HG02943 (cell line): ENCODE data around the gene TSR3.

Source experiments
- ATAC-seq: cut with Tn5 transposase; IDR thresholded peaks from one replicate; pipeline ENCODE4 v1.9.1; 2021; ENCODE audit warnings: mild to moderate bottlenecking, low read depth, moderate library complexity; ENCODE audit not compliant: unreplicated experiment

Gene TSR3

GRCh38 chr16:1378087-1378803 lies 26.6 kb upstream of the TSR3 start:
- ATAC-seq: no peak

- ATAC-seq: no peak
Observed at GRCh38 chr16:1377406-1378010, 25.8 kb upstream of the TSR3 start.

DNA sequence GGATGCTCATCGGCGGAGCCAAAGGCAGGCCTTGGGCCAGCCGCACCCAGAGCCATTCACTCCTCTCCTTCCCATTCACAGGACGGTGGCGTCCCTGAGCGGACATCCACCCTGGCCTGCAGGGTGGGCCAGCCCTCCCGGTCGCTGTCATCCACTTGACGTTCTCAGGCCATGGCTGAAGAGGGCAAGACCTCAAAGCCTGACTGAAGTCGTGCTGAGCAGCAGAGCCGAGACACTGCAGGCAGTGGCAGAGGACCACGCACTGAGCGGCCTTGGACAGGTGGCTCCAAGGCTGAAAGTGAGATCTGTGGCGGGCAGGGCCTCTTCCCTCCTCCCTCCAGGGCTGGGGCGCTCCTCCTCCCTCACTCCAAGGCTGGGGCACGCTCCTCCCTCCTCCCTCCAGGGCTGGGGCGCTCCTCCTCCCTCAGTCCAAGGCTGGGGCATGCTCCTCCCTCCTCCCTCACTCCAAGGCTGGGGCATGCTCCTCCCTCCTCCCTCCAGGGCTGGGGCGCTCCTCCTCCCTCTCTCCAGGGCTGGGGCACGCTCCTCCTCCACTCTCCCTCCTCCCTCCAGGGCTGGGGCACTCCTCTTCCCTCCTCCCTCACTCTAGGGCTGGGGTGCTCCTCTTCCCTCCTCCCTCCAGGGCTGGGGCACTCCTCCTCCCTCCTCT lies 24.2 kb upstream of the TSR3 start:
- no peak for ATAC-seq

GRCh38 chr16:1375298-1375640 lies 23.6 kb upstream of the TSR3 start:
- ATAC-seq: no peak

- no peak for ATAC-seq
Observed at GRCh38 chr16:1374418-1375297, 23.0 kb upstream of the TSR3 start.

- no peak for ATAC-seq
Observed at GRCh38 chr16:1372292-1372950, 20.7 kb upstream of the TSR3 start.

DNA sequence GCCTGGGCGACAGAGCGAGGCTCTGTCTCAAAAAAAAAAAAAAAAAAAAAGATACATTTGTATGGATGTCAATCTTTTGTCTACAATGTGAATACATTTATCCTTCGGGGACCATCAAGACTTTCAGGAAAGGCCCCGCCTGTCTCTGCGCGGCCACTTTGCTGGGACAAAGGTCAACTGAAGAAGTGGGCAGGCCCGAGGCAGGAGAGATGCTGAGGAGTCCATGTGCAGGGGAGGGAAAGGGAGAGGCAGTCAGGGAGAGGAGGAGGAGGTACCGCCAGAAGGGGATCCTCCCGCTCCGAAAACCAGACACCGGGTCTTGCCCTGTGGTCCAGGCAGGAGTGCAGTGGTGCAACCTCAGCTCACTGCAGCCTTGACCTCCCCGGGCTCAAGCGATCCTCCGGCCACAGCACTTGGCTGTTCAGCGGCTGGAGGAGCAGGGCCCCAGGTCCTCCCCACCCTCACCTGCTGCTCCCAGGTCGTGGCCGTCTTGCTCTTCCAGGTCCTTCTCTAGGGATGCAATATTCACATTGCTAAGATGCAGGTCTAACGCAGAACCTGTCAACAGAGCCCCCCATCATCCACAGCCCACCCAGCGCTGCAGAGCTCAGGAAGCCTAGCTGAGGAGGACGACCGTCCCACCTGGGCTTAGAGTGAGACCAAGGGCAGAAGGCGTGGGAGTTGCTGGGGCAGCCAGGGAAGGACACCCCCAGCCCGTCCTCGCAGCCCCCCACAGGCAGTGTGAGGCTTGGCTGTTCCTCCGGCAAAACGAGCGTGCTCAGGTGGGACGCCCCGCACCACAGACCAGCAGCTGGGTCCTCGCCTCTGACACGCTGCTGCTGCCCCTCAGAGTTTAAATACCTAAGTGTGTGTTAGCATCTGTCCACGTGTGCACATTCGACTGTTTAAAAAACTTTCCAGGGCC lies 19.6 kb upstream of the TSR3 start:
- ATAC-seq: no peak

DNA sequence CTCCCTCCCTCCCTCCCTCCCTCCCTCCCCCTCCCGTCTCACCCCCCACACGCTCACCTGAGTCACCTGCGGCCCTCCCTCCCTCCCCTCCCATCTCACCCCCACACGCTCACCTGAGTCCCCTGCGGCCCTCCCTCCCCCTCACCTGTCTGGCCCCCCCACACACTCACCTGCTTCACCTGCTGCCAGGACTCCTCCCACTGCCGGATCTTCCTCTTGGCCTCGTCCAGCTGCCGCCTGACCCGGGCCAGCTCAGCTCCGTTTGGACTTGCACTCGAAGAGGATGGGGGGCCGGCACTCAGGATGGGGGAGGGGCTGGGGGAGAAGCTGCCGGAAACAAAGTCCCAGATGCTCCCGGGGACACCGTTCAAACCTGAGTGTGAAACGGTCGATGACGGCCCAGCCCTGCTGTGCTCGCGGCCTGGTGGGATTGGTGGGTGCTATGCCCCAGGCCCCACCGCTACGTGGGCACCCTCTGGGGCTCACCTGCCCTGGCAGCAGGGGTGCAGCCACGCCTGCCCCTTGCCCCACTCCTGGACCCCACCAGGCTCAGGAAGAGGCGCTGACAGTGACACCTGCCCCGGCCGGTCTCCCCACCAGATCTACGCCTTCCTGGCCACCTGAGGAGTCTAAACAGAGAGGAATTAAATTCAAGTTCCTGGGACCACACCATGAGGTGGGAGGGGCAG lies 16.0 kb upstream of the TSR3 start:
- ATAC-seq: no peak

DNA sequence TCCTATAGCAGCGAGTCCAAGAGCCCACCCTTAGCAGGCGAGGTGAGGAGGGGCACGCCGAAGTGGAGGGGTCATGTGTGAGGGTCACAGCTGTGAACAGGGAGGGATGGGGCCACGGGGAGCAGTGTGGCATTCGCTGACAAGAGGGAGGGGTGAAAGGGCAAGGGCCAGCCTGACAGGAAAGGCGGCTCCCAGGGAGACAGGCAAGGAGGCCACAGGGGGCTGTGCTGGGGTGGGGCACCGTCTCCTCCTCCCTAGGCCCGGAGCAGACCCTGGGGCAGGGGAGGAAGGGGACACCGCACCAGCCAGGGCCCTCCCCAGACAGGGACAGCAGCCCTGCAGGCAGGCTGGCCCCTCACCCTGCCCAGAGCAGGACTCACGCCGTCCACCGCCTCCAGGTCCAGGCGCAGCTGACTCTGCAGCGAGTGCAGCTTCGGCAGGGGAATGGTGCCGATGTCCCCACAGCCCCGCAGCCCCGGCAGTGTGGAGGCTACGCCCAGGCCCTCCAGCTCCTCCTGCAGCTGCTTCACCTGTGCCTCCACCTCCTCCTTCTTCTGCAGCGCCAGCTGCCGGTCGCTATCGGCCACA lies 15.1 kb upstream of the TSR3 start:
- ATAC-seq: no peak

GRCh38 chr16:1366060-1366711 lies 14.5 kb upstream of the TSR3 start:
- no peak for ATAC-seq

DNA sequence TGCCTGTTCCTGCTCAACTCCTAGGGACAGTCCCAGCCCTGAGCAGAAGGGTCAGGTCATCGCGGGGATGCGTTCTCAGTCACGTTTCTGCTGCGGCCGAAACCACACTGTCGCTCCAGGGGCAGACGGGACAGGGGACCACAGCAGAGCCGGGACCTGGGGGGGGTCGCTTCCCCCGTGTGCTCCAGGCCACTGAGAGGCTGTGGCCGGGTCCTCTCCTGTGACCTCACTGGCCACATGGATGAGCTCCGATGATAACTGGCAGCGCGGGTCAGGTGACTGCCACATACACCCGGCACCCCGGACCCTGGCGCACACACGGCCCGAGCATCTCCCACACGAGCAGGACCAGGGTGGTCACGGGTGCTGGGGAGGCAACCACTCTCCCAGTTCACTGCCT lies 12.8 kb upstream of the TSR3 start:
- ATAC-seq: no peak

GRCh38 chr16:1363501-1364041 lies 11.9 kb upstream of the TSR3 start:
- ATAC-seq: no peak

- no peak for ATAC-seq
Observed at GRCh38 chr16:1362807-1363206, 11.1 kb upstream of the TSR3 start.

DNA sequence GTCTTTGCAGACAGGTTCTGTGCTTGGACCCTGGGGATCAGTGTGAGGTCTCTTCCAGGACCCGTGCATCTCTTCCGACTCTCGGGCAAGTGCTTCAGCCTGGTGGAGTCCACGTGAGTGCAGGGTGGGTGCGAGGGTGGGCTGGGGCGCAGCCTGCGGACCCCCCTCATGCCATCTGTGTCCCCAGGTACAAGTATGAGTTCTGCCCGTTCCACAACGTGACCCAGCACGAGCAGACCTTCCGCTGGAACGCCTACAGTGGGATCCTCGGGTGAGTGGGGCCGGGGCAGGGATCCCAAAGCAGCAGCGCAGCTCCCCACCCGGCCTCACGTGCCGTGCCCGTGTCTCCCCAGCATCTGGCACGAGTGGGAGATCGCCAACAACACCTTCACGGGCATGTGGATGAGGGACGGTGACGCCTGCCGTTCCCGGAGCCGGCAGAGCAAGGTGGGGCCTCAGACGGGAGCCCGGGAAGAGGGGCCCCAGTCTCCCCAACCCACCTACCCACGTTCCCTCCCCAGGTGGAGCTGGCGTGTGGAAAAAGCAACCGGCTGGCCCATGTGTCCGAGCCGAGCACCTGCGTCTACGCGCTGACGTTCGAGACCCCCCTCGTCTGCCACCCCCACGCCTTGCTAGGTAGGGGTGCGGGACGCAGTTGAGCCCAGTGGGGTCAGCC lies 10.1 kb upstream of the TSR3 start:
- no peak for ATAC-seq

DNA sequence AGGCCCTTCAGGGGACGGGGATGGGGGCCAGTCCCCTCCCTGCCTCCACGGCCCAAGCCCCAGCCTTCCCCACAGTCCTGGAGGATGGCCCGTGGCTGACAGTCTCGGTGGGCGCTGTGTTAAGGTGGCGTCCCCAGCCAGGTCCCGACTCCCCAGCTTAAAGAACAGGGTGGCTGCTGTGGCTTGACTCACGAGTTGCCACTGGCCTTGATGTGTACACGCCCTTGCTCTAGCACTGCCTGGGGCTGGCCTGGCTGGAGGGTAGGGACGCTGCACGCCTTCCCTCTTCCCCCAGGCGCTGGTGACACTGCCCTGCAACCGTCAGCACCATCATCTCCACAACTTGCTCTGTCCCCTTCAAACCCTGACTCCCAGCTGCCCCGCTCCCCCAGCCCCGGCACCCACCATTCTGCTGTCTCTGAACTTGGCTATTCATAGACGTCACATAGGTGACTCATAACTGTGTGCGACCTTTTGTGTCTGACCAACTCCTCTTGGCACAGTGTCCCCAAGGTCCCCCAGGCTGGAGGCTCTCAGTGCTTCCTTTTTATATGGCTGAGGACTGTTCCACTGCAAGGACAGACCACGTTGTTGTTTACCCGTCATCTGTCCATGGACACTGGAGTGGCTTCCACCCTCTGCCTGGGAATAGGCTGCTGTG lies 6.4 kb upstream of the TSR3 start:
- ATAC-seq: no peak

- no peak for ATAC-seq
Observed at GRCh38 chr16:1356061-1356900, 4.6 kb upstream of the TSR3 start.
